GM10248 (cell line): ENCODE measurements around the gene WDR47.

ENCODE experiments used
- CTCF ChIA-PET: fragments of 300-600 bp; sonication (Branson Sonifier 250); formaldehyde crosslinking; extraction: SDS; loops from one replicate; lab custom pipeline; 2021; ENCODE audit warnings: antibody characterized with exemption; lab: Yijun Ruan, JAX
- POLR2A ChIA-PET: fragments of 350-650 bp; sonication (Branson Sonifier 250); formaldehyde crosslinking; extraction: SDS; loops from one replicate; lab custom pipeline; 2020; ENCODE audit warnings: antibody characterized with exemption; lab: Yijun Ruan, JAX
- DNase-seq: peaks from one replicate; pipeline ENCODE4 v3.0.0; 2012; ENCODE audit errors: extremely low spot score
- TF ChIP-seq, protein P1 (sequence below): IDR thresholded peaks from 2 replicates; pipeline ENCODE4 v1.5.1; 2012; ENCODE audit warnings: mild to moderate bottlenecking, low read depth; ENCODE audit errors: extremely low read depth, missing control alignments, control extremely low read depth

Gene WDR47

DNA sequence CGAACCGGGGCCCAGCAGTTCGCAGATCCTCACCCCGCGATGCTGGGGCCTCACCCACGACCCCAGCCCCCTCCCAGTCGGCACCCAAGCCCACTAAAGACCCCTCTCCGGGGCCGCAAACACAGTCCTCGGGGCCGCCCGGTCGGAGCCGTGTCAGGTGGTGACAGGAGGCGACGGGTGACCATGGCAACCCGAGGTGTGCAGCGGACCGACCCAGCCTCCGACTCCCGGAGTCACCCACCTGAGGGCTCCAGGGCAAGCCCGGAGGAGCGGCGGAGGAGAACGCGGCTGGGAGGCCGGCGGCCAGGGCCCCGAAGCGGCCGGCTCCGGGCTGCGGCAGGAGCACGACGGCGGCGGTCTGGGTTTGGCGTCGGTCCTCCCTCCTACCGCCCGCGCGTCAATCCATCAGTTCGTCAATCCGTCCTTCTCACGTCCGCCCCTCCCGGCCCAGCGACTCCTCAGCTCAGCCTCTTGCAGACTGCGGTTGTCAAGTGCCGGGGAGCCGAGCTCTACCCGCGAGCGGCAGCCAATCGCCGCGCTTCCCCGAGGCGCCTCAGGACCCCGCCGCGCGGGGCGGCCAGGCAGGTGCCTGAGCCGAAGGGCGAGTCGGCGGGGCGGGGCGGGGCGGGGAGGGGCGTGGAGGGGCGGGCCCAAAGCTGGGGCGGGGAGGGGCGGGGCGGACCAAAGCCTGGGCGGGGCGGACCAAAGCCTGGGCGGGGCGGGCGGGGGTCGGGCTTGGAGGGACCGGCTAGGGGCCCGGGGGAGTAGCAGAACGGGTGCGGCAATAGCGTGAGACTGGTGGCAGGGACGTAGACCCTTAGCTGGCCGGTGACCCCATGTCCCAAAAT is at the start of gene WDR47:
TSS of gene WDR47 (minus strand) at position 482 of the 848 bp plus-strand sequence. CDS start 18,590 bp downstream, outside the sequence.
- TF ChIP-seq, protein P1, sequence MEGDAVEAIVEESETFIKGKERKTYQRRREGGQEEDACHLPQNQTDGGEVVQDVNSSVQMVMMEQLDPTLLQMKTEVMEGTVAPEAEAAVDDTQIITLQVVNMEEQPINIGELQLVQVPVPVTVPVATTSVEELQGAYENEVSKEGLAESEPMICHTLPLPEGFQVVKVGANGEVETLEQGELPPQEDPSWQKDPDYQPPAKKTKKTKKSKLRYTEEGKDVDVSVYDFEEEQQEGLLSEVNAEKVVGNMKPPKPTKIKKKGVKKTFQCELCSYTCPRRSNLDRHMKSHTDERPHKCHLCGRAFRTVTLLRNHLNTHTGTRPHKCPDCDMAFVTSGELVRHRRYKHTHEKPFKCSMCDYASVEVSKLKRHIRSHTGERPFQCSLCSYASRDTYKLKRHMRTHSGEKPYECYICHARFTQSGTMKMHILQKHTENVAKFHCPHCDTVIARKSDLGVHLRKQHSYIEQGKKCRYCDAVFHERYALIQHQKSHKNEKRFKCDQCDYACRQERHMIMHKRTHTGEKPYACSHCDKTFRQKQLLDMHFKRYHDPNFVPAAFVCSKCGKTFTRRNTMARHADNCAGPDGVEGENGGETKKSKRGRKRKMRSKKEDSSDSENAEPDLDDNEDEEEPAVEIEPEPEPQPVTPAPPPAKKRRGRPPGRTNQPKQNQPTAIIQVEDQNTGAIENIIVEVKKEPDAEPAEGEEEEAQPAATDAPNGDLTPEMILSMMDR, result no peak
- peak; percentile 99 for DNase-seq
- ChIA-PET CTCF (interaction anchor here (0.7 to 1.7 kb wide), 4 partner anchors 14 to 59 kb away, joined by 3 to 5 read pairs (median 4); no protein-coding TSS in a partner anchor), POLR2A (interaction anchor here (0.6 to 2.1 kb wide), 12 partner anchors 14 to 1274 kb away, joined by 3 to 16 read pairs (median 4); partner anchors contain the start of genes GPSM2, HENMT1 and TAF13)

DNA sequence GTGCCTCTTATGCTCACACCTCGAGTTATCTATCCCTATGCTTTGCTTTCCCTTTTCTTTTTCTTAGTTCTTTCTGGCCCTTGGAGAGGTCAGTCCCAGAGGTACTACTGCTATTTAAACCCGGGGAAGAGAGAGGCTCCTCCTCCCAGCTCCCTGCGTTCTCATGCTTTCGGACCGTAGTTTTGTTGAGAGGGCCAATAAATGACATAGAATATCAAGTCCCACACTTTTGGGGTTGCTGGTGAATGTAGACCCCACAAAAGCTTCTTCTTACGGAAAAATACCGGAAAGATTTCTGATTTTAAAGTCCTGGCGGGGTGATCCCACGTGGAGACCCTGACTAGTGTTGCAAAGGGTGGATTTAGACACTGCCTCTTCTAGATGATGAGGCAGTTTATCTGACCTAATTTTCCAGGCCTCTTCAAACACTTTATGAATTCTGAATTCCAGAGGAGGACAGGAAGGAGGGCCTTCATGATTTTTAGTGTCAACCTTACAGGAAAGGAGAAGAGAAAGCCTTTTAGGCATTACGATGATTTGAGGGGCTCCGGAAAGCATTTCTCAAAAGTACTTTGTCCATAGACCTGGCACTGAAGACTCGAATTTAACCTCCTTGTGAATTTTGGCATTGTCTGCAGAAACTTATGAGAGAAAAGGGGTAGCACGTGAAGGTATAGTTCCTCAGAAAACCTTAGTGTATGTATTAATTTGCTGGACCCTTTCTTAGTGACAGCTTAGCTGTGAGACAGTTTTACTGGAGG is 49.4 kb upstream of the WDR47 start:
- TF ChIP-seq, protein P1, result no peak
- DNase-seq, result peak; percentile 58

DNA sequence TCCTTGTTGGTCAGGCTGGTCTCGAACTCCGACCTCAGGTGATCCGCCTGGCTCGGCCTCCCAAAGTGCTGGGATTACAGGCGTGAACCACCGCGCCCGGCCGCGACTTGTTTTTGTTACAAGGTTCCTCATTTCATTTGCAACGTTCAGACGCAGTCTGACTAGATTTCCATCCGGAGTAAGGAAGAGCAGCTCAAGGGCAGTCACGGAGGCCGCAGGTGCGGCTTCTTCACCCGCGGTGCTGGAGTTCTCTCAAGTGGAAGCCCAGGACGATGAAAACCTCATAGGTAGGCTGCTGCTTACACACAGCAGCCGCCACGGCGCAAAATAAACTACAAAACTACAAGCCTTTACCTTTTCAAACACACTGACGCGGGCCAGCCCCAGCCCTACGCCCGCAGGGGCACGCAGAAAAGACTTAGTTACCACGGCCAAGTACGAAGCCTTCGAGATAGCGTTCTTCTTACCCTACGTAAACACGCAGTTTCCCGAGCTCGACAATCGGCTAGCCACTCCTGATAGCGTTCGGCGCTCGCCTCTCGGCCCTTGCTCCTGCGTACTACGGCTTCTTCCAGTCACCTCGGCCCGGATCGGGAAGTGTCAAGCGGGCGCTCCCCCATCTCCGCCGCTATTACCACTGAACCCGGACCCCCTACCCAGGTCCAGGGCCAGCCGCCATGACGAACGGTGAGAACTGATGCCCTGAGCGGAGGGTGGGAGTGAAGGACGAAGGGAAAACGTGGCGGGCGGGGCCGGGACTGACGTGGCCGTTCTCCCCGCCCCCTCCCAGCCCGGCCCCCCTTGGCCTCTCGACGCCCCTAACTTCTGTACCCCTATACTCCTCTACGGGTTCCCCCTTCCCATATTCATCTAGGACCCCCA is 48.5 kb upstream of the WDR47 start, which contains the start of gene TMEM167B:
TSS of gene TMEM167B (plus strand) at position 569 of the 882 bp plus-strand sequence. CDS start at position 678, 109 bp downstream.
- TF ChIP-seq, protein P1, result no peak
- ChIA-PET CTCF (interaction anchor here (1.0 to 3.9 kb wide), 5 partner anchors 9 to 22 kb away, joined by 3 to 23 read pairs (median 6); partner anchors contain the start of gene TAF13), POLR2A (interaction anchor here (2.4 kb wide), 1 partner anchor 10 kb away, joined by 13 read pairs; no protein-coding TSS in a partner anchor)
- DNase-seq, result peak; percentile 89

More for the DNA sequence above, 49.4 kb upstream of the WDR47 start:
- POLR2A ChIA-PET, result interaction anchor here (2.4 kb wide), 1 partner anchor 9 kb away, joined by 13 read pairs; no protein-coding TSS in a partner anchor
- CTCF ChIA-PET, result interaction anchor here (0.9 to 3.9 kb wide), 7 partner anchors 8 to 49 kb away, joined by 3 to 23 read pairs (median 5); partner anchors contain the start of genes TAF13 and WDR47

DNA sequence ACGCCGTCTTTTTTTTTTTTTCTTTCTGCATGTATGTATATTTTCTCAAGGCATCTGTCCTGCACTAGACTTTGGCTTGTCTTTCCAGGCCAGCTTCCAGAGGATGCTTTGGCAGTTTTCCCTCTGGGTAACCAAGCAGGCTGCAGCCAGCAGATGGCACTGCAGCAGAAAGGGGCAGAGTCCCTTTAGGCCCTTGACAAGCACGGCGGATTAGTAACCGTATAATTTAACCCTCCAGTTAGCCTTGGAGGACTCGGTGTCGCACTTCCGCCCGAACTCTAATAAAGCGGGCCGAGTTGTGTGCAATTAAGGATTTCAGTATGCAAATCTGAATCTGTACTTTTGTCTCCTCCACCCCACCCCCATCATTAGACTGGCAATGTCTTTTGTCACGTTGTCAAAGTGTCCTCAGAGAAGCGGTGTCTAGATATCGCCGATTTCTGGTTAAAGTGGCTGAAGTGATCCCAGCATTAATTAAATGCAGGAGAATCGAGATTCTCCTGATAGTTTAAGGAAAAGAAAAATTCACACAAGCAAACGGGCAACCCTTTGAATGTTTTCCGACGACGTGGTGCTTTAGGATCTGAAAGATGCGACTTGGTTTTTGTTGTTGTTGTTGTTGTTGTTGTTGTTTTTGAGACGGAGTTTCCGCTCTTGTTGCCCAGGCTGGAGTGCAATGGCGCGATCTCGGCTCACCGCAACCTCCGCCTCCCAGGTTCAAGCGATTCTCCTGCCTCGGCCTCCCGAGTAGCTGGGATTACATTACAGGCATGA is 47.5 kb upstream of the WDR47 start:
- peak; percentile 53 for DNase-seq
- TF ChIP-seq, protein P1, result peak; percentile 36
- ChIA-PET POLR2A (no interaction called here), CTCF (interaction anchor here (0.6 to 3.9 kb wide), 7 partner anchors 10 to 42 kb away, joined by 3 to 23 read pairs (median 3); partner anchors contain the start of gene TAF13)
